A549 (cell line): Measurements from ENCODE around the gene DBR1. TPM values are rescaled to one million over a fixed set of nuclear protein-coding genes. Genes with fewer than 3 reads are reported as not detected.

Source experiments
- ATAC-seq, 2 experiments: fragments of 200-7000 bp in 1 of 2; fragments of >200 bp in 1 of 2; cut with Nextera tagmentation in 1 of 2; cut with Tn5 transposase in 1 of 2; 3 replicates each; pipeline versions ENCODE4 v1.8.0 to v1.9.1; 2018 to 2020; ENCODE audit warnings: mild to moderate bottlenecking in 1 of 2, moderate library complexity in 1 of 2
- CTCF ChIA-PET: fragments of 300-600 bp; sonication (Branson Sonifier 250); formaldehyde crosslinking; extraction: SDS; loops from one replicate; lab custom pipeline; 2021; ENCODE audit warnings: antibody characterized with exemption, inconsistent platforms; lab: Yijun Ruan, JAX
- POLR2A ChIA-PET: fragments of 350-600 bp; formaldehyde crosslinking; extraction: SDS; loops from one replicate; lab custom pipeline; 2021; ENCODE audit warnings: antibody characterized with exemption, inconsistent platforms; lab: Yijun Ruan, JAX
- DNase-seq, 2 experiments: peaks; one replicate each; pipeline versions ENCODE4 v3.0.0 to v3.0.0-alpha.2; 2011 to 2016; ENCODE audit warnings: low read depth in 1 of 2, low spot score in 1 of 2
- FAIRE-seq: peaks from 2 replicates; lab custom pipeline; 2011; peaks lifted over from hg19 to GRCh38; lab: Jason Lieb, UNC
- H3K27ac ChIP-seq, 2 experiments: fragments of >200 bp; sonication (Bioruptor Twin); formaldehyde crosslinking; 3 replicates each; pipeline ENCODE4 v1.5.1; 2016 to 2017
- H3K4me1 ChIP-seq: fragments of >200 bp; sonication (Bioruptor Twin); formaldehyde crosslinking; 3 replicates; pipeline ENCODE4 v1.6.1; 2016
- H3K4me2 ChIP-seq: fragments of >200 bp; sonication (Bioruptor Twin); formaldehyde crosslinking; 3 replicates; pipeline ENCODE4 v1.6.1; 2016
- H3K4me3 ChIP-seq: fragments of >200 bp; sonication (Bioruptor Twin); formaldehyde crosslinking; 3 replicates; pipeline ENCODE4 v1.5.1; 2016
- H3K9me3 ChIP-seq: fragments of >200 bp; sonication (Bioruptor Twin); formaldehyde crosslinking; 3 replicates; pipeline ENCODE4 v1.6.1; 2016
- BHLHE40 ChIP-seq: IDR thresholded peaks from 2 replicates; pipeline ENCODE4 v1.6.1; 2012; ENCODE audit warnings: low read depth, low read length, inconsistent platforms
- CBX8 ChIP-seq: fragments of 200-600 bp; sonication (generic); IDR thresholded peaks from 2 replicates; pipeline ENCODE4 v1.6.1; 2016
- CHD4 ChIP-seq: fragments of 200-600 bp; sonication (generic); IDR thresholded peaks from 2 replicates; pipeline ENCODE4 v1.6.1; 2016; ENCODE audit warnings: antibody characterized with exemption, mild to moderate bottlenecking, borderline replicate concordance
- CTCF ChIP-seq: fragments of >200 bp; sonication (Bioruptor Twin); formaldehyde crosslinking; IDR thresholded peaks from 3 replicates; pipeline ENCODE4 v1.5.1; 2016
- EHF ChIP-seq: fragments of 250-450 bp; sonication (Bioruptor Pico); IDR thresholded peaks from 2 replicates; pipeline ENCODE4 v1.5.0; 2020; ENCODE audit warnings: mild to moderate bottlenecking
- ELK1 ChIP-seq: fragments of 150-350 bp; IDR thresholded peaks from 2 replicates; pipeline ENCODE4 v1.6.1; 2014; ENCODE audit warnings: low read depth, mild to moderate bottlenecking, low read length
- FOSB ChIP-seq: fragments of 250-450 bp; sonication (Bioruptor Pico); IDR thresholded peaks from 2 replicates; pipeline ENCODE4 v1.5.0; 2020; ENCODE audit warnings: mild to moderate bottlenecking, moderate library complexity
- HEYL ChIP-seq: fragments of 250-450 bp; sonication (Bioruptor Pico); IDR thresholded peaks from 2 replicates; pipeline ENCODE4 v1.8.0; 2021; ENCODE audit warnings: mild to moderate bottlenecking, moderate library complexity
- KDM5A ChIP-seq: fragments of 200-600 bp; sonication (generic); IDR thresholded peaks from 2 replicates; pipeline ENCODE4 v1.6.1; 2016; ENCODE audit warnings: antibody characterized with exemption, mild to moderate bottlenecking
- MAX ChIP-seq: IDR thresholded peaks from 2 replicates; pipeline ENCODE4 v1.6.1; 2012
- MAZ ChIP-seq: fragments of 150-350 bp; IDR thresholded peaks from 2 replicates; pipeline ENCODE4 v1.6.1; 2014; ENCODE audit warnings: antibody characterized with exemption, low read depth, low read length, borderline replicate concordance
- POLR2AphosphoS2 ChIP-seq: conservative IDR thresholded peaks from 2 replicates; pipeline ENCODE4 v1.6.1; 2012; ENCODE audit warnings: low read length, improper control_type of control experiment, inconsistent platforms
- RAD21 ChIP-seq, 2 experiments: fragments of >200 bp in 1 of 2; sonication (Bioruptor Twin) in 1 of 2; formaldehyde crosslinking in 1 of 2; IDR thresholded peaks in 1 of 2; conservative IDR thresholded peaks in 1 of 2; 2 replicates in 1 of 2; 3 replicates in 1 of 2; pipeline ENCODE4 v1.6.1; 2012 to 2018; ENCODE audit warnings: inconsistent platforms in 1 of 2
- RNF2 ChIP-seq: fragments of 200-600 bp; sonication (generic); IDR thresholded peaks from 2 replicates; pipeline ENCODE4 v1.6.1; 2016; ENCODE audit warnings: low read depth, mild to moderate bottlenecking, antibody characterized with exemption, moderate library complexity, borderline replicate concordance
- ZFP36 ChIP-seq: fragments of 450-650 bp; IDR thresholded peaks from 2 replicates; pipeline ENCODE4 v1.6.1; 2014; ENCODE audit warnings: borderline replicate concordance; ENCODE audit not compliant: partially characterized antibody
- WGBS: methylation state at CpG from one replicate; pipeline ENCODE4 v1.1.6; 2017; ENCODE audit errors: missing lambda C conversion rate; 5-methylcytosine and 5-hydroxymethylcytosine counted together
- polyA plus RNA-seq, 4 experiments: library from polyadenylated mRNA; depleted of rRNA in 3 of 4; stranded (reverse); fragments of >200 nt; fragmentation: RNase III in 1 of 4; extraction: RNeasy Plus Mini Kit Qiagen cat#74134 plus additional on column Dnase treatment in 1 of 4; gene quantifications; 2 replicates in 3 of 4; 3 replicates in 1 of 4; pipeline ENCODE4 v1.2.3, GENCODE V29; 2011 to 2017

DBR1 gene
- polyA plus RNA-seq, 2 of the 4 experiments (the other 2 are of a cell fraction), result 13.2 to 14.2 TPM

GRCh38 chr3:138210528-138210927 lies 35.8 kb upstream of the DBR1 start:
- H3K9me3 ChIP-seq, result no peaks in the 10 kb centered on the region
- POLR2A ChIA-PET, result no interaction called here
- CTCF ChIA-PET, result no interaction called here
- ATAC-seq, result no peak
- no peak overlapping the region for H3K4me3 ChIP-seq
- H3K4me1 ChIP-seq, result peaks cover 8% of the 10 kb centered on the region; the same call in 2 of the 3 replicates
- FAIRE-seq, result no peak
- no peak for TF ChIP-seq CHD4
- no peak for TF ChIP-seq ELK1
- TF ChIP-seq MAX, result no peak
- no peak for TF ChIP-seq EHF (CRISPR knock-in tag)
- TF ChIP-seq CBX8, result no peak
- TF ChIP-seq KDM5A, result no peak
- H3K27ac ChIP-seq, result no peak overlapping the region
- no peak for DNase-seq
- 96% methylated on average over 3 of the region's 3 CpGs for WGBS
- no peak overlapping the region for H3K4me2 ChIP-seq

GRCh38 chr3:138206196-138206595 lies 31.5 kb upstream of the DBR1 start:
- no peak overlapping the region for H3K4me3 ChIP-seq
- ATAC-seq, result no peak
- ChIA-PET CTCF (no interaction called here), POLR2A (no interaction called here)
- no peaks in the 10 kb centered on the region for H3K4me1 ChIP-seq
- TF ChIP-seq ELK1 (no peak), MAZ (no peak), RAD21 (conservative IDR thresholded peaks at IDR 0.05 in 1 of 2, IDR thresholded peaks at IDR 0.05 in 1 of 2) (no peak), HEYL (no peak), BHLHE40 (no peak)
- FAIRE-seq, result no peak
- H3K4me2 ChIP-seq, result no peak overlapping the region
- no peak overlapping the region for H3K27ac ChIP-seq
- DNase-seq, result no peak
- H3K9me3 ChIP-seq, result no peaks in the 10 kb centered on the region
- WGBS, result 96% methylated on average over 2 of the region's 2 CpGs

- ChIA-PET POLR2A (no interaction called here), CTCF (no interaction called here)
- TF ChIP-seq CTCF, result no peak
- no peak for TF ChIP-seq KDM5A
- no peak for ATAC-seq
- Histone ChIP-seq H3K9me3 (no peaks in the 10 kb centered on the region), H3K4me1 (no peaks in the 10 kb centered on the region), H3K4me3 (no peak overlapping the region), H3K27ac (no peak overlapping the region), H3K4me2 (no peak overlapping the region)
- no peak for DNase-seq
- no peak for FAIRE-seq
- WGBS, result 72% methylated on average over 5 of the region's 5 CpGs
Observed at GRCh38 chr3:138205527-138205926, 30.8 kb upstream of the DBR1 start.

- TF ChIP-seq RNF2 (no peak), POLR2AphosphoS2 (no peak), FOSB (no peak), ZFP36 (no peak)
Observed at GRCh38 chr3:138203938-138204337, 29.2 kb upstream of the DBR1 start.

More at GRCh38 chr3:138203938-138204337, 29.2 kb upstream of the DBR1 start:
- CTCF ChIA-PET, result no interaction called here
- H3K4me2 ChIP-seq, result no peak overlapping the region
- no peak for DNase-seq
- 81% methylated on average over 4 of the region's 4 CpGs for WGBS
- no peaks in the 10 kb centered on the region for H3K9me3 ChIP-seq
- H3K27ac ChIP-seq, result no peak overlapping the region
- POLR2A ChIA-PET, result no interaction called here
- ATAC-seq, result no peak
- H3K4me1 ChIP-seq, result no peaks in the 10 kb centered on the region
- H3K4me3 ChIP-seq, result no peak overlapping the region
- FAIRE-seq, result no peak
